ENCODE data around the gene TMEM179. TPM values are rescaled to one million over a fixed set of nuclear protein-coding genes. Genes with fewer than 3 reads are reported as not detected.

TMEM179 gene
- total RNA-seq, 6 donors from 2014 or later, result not detected

DNA sequence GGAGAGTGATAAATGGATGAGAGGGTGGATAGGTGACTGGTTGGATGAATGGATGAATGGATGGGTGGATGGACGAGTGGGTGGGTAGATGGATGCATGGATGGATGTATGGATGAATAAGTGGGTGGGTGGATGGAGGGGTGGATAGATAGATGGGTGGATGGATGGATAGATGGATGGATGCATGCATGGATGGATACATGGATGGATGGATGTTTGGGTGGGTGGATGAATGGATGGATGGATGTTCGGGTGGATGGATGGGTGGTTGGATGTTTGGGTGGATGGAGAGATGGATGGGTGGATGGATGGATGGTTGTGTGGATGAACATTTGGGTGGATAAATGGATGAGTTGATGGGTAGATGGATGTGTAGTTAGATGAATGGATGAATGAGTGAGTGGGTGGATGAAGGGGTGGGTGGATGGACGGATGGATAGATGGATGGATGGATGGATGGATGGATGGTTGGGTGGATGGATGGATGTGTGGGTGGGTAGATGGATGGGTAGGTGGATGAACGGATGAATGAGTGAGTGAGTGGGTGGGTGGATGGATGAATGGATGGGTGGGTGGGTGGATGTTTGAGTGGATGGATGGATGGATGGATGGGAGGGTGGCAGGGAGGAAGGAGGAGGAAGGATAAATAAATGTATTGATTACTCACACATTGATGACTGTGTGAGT is 9.7 kb upstream of the TMEM179 start:
- H3K4me1 ChIP-seq, result no peaks in the 10 kb centered on the region
- no peaks in the 10 kb centered on the region for H3K36me3 ChIP-seq
- no peaks in the 10 kb centered on the region for H3K9me3 ChIP-seq
- WGBS, 2 donors, result 58 to 67% methylated on average over 4 of the region's 4 CpGs
- DNase-seq (no peak), ATAC-seq (ENCODE audit: low FRiP score in 2 of 2) (no peak)
- TF ChIP-seq, protein P1, sequence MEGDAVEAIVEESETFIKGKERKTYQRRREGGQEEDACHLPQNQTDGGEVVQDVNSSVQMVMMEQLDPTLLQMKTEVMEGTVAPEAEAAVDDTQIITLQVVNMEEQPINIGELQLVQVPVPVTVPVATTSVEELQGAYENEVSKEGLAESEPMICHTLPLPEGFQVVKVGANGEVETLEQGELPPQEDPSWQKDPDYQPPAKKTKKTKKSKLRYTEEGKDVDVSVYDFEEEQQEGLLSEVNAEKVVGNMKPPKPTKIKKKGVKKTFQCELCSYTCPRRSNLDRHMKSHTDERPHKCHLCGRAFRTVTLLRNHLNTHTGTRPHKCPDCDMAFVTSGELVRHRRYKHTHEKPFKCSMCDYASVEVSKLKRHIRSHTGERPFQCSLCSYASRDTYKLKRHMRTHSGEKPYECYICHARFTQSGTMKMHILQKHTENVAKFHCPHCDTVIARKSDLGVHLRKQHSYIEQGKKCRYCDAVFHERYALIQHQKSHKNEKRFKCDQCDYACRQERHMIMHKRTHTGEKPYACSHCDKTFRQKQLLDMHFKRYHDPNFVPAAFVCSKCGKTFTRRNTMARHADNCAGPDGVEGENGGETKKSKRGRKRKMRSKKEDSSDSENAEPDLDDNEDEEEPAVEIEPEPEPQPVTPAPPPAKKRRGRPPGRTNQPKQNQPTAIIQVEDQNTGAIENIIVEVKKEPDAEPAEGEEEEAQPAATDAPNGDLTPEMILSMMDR (IDR thresholded peaks at IDR 0.05), result no peak
- no peak for TF ChIP-seq POLR2A (IDR thresholded peaks at IDR 0.05)
- no peak for TF ChIP-seq POLR2AphosphoS5 (IDR thresholded peaks at IDR 0.05)
- no peak for TF ChIP-seq EP300 (IDR thresholded peaks at IDR 0.05)
- H3K27me3 ChIP-seq, result no peaks in the 10 kb centered on the region
- no peak overlapping the region for H3K4me3 ChIP-seq
- no peak overlapping the region for H3K27ac ChIP-seq

- no peak for DNase-seq
- no peak for TF ChIP-seq POLR2AphosphoS5 (IDR thresholded peaks at IDR 0.05)
- no peak for TF ChIP-seq EP300 (IDR thresholded peaks at IDR 0.05)
- no peak for TF ChIP-seq POLR2A (IDR thresholded peaks at IDR 0.05)
- TF ChIP-seq, protein P1 (IDR thresholded peaks at IDR 0.05), result no peak
- no peak for ATAC-seq (ENCODE audit: low FRiP score in 2 of 2)
- Histone ChIP-seq H3K4me3 (no peak overlapping the region), H3K36me3 (no peaks in the 10 kb centered on the region), H3K9me3 (no peaks in the 10 kb centered on the region), H3K27ac (no peak overlapping the region), H3K27me3 (no peaks in the 10 kb centered on the region), H3K4me1 (no peaks in the 10 kb centered on the region)
- WGBS, 2 donors, result 52 to 63% methylated on average over 8 of the region's 8 CpGs
Measured at GRCh38 chr14:104611881-104612280, 7.3 kb upstream of the TMEM179 start.

- Histone ChIP-seq H3K4me3 (no peak overlapping the region), H3K4me1 (no peaks in the 10 kb centered on the region), H3K9me3 (no peaks in the 10 kb centered on the region), H3K27me3 (no peaks in the 10 kb centered on the region), H3K27ac (no peak overlapping the region), H3K36me3 (no peaks in the 10 kb centered on the region)
- WGBS, 2 donors, result 50 to 69% methylated on average over 2 to 4 of the region's 4 CpGs
- no peak for TF ChIP-seq POLR2AphosphoS5 (IDR thresholded peaks at IDR 0.05)
- TF ChIP-seq, protein P1 (IDR thresholded peaks at IDR 0.05), result no peak
- no peak for TF ChIP-seq EP300 (IDR thresholded peaks at IDR 0.05)
- TF ChIP-seq POLR2A (IDR thresholded peaks at IDR 0.05), result no peak
- ATAC-seq (ENCODE audit: low FRiP score in 2 of 2), result no peak
- no peak for DNase-seq
Measured at GRCh38 chr14:104610749-104611310, 6.3 kb upstream of the TMEM179 start.

- TF ChIP-seq POLR2A (IDR thresholded peaks at IDR 0.05) (no peak), POLR2AphosphoS5 (IDR thresholded peaks at IDR 0.05) (no peak), EP300 (IDR thresholded peaks at IDR 0.05) (no peak)
- TF ChIP-seq, protein P1 (IDR thresholded peaks at IDR 0.05), result no peak
- H3K36me3 ChIP-seq, result no peaks in the 10 kb centered on the region
- H3K27me3 ChIP-seq, result peaks cover 0 to 7% (median 3%) of the 10 kb centered on the region in 4 donors
- DNase-seq (no peak), ATAC-seq (ENCODE audit: low FRiP score in 2 of 2) (no peak)
- H3K27ac ChIP-seq, result no peak overlapping the region
- no peak overlapping the region for H3K4me3 ChIP-seq
- 82 to 90% methylated on average over 6 to 7 of the region's 7 CpGs for WGBS, 2 donors
- H3K9me3 ChIP-seq, result no peaks in the 10 kb centered on the region
- H3K4me1 ChIP-seq, result peaks cover 0 to 4% (median 0%) of the 10 kb centered on the region in 4 donors
Measured at GRCh38 chr14:104609666-104610065, 5.1 kb upstream of the TMEM179 start.

Data from upper lobe of left lung (tissue), 6 donors.